Lower leg skin (tissue), 3 donors: ENCODE data around the gene TTC24.

ENCODE experiments used
- POLR2A ChIP-seq, 2 donors: fragments of 450-650 bp; IDR thresholded peaks; one replicate each; pipeline ENCODE4 v1.6.1; 2016 to 2017; ENCODE audit warnings: antibody characterized with exemption in 2 of 2, mild to moderate bottlenecking in 1 of 2, moderate library complexity in 1 of 2
- TF ChIP-seq, protein P1 (sequence below), 3 donors: fragments of 450-650 bp; IDR thresholded peaks; one replicate each; pipeline ENCODE4 v1.5.1; 2016; ENCODE audit warnings: antibody characterized with exemption in 3 of 3, mild to moderate bottlenecking in 3 of 3, moderate library complexity in 2 of 3

DNA sequence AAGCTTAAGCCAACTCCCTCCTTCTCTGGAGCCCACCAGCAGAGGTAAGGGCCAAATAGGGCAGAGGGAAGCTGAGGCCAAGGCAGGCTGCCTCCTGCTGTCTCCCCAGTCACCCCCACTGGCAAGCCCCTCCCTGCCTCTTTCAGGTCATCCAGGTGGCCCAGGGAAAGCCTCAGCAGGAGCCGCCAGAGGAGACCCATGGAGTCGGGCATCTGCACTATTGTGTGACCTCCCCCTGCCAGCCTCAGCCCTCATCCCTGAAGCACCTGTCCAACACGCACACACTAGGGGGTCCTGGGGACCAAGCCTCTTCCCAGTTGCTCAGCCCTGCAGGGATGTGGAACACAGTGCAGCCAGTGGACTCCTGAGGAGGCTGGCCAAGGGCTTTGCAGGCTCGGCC lies 6.8 kb downstream of the TTC24 start:
- TF ChIP-seq, protein P1, sequence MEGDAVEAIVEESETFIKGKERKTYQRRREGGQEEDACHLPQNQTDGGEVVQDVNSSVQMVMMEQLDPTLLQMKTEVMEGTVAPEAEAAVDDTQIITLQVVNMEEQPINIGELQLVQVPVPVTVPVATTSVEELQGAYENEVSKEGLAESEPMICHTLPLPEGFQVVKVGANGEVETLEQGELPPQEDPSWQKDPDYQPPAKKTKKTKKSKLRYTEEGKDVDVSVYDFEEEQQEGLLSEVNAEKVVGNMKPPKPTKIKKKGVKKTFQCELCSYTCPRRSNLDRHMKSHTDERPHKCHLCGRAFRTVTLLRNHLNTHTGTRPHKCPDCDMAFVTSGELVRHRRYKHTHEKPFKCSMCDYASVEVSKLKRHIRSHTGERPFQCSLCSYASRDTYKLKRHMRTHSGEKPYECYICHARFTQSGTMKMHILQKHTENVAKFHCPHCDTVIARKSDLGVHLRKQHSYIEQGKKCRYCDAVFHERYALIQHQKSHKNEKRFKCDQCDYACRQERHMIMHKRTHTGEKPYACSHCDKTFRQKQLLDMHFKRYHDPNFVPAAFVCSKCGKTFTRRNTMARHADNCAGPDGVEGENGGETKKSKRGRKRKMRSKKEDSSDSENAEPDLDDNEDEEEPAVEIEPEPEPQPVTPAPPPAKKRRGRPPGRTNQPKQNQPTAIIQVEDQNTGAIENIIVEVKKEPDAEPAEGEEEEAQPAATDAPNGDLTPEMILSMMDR (IDR thresholded peaks at IDR 0.05) = no peak
- no peak for TF ChIP-seq POLR2A (IDR thresholded peaks at IDR 0.05)
